GM21723 (cell line): ENCODE measurements around the gene ARL15.
"Not testable (repeated sequence)": the region's sequence is repeated elsewhere in the genome, so short reads cannot be mapped to it uniquely, and the experiment has no call there.

Experiments used
- ATAC-seq: cut with Tn5 transposase; IDR thresholded peaks from one replicate; pipeline ENCODE4 v1.9.1; 2021; ENCODE audit warnings: mild to moderate bottlenecking, moderate library complexity; ENCODE audit not compliant: unreplicated experiment

Gene ARL15

DNA sequence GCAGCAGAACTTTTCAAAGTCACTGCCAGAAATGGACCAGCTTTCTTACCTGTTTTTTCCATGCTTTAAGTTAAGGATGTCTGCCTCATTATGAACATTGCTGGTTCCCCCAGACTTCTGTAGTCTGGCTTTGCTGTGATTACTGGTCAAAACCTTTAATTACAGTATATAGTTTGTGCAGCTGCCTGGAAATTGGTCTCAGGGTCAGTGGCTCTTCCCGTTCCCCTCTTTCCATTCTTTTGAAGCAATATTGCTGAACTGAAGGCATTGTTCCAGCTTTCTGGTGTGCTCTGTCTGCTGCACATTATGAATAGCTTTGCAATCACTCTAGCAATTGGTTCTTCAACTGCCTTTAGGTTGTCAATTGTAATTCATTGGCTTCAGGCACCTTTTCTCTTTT is 206.5 kb downstream of the ARL15 start:
- no peak for ATAC-seq

DNA sequence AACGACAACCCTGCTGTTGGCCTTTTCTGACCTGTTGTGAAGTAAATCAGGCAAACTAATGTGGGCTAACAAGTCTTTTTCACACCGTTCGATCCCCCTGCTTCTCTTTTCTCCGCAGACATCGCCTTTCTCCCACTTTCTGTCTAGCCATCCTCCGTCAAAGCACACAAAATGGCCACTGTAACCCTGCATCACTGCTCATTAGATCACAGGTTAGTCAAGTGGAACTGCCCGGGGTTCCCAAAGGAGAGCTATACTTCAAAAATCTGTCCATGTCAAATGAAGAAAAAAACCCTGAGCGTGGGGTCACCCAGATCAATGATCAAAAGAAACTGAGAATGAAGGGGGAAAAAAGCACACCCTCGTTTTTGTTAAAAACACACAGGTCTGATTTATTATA is 212.1 kb downstream of the ARL15 start:
- ATAC-seq, result no peak

GRCh38 chr5:54095969-54096368 is 214.4 kb downstream of the ARL15 start:
- ATAC-seq, result no peak

DNA sequence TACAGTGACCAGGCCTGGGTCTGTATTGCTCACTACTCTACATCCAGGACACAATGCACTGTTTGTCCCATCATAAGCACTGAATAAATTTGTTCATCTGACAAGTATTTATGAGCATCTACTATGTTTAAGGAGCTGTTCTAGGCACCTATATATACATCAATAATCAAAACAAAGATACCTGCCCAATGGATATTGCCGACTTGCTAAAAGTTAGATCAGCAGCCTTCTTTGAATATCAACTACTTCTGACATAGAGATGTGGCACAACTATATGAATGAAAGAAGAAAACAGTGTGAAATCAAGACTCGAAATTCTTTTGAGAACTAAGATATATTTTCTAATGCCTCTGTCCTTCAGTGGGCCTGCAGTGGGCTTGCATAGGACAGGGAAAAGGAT is 215.7 kb downstream of the ARL15 start:
- no peak for ATAC-seq

DNA sequence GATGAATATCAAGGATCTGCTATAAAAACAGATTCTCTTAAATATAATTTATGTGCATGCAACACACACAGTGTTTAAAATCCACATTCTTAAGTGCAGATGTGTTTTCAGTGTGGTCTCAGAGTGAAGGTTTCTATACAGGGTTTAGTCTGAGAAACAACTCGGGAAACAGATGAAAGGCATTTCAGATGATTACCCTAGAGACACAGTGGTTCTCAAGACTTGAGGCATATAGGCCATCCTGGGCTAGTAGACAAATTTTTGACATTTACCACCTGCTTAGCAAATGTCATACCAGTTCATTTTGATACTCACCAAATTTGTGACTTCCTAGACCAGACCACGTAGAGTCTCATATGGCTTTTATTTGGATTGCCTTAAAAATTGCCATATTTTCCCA is 216.5 kb downstream of the ARL15 start:
- peak; percentile 60 for ATAC-seq

DNA sequence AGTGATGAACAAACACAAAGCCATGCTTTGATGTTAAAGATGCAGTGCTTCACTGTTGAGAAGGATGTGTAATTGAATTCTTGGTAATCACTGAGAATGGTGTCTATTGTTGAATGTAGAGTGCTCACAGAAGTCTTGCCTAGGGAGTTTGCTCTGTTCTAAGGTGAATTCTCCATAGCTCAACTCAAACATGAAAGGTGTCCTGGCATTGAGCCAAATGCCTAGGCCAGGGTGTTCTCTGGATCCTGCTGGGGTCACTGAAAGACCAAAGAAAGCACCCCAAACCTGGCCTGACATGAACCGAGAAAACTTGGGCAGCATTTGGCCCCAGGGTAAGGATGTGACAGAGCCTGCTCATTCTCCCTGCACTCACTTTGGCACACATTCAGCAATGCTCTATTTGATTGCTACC is 217.3 kb downstream of the ARL15 start:
- no peak for ATAC-seq

DNA sequence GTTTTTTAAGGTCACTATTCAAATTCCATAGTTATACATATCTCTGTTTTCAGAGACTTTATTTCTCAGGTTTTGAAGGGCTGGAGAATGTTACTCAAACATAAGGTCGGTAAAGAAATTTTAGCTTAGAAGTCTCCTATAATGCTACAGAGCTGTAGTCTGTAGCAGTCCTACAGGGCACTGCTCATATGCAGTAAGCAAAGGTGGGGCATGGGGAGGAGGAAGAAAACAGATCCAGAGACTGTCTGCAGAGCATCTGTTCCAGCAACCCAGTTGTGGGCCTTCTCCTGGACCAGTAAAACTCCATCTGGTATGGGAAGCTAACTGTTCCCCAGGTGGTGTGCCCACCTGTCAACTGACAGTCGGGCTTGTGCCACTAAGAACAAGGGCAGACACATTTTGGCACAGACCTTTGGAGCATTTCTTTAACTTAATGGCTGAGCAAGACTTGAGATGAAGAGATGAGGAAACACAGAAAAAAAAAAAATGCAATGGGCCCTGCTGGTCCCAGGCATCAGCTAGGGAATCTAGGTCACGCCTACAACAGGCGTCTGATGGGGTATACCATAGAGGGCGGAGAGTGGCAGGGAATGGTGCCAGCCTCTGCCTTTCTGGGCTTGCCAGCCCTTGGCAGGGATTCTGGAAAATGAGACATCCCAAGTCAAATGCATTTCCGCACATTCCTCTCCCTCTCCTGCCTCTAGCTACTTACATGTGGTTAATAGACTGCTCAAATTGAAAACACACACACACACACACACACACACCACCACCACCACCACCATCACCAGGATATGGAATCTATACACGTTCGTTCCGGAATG is 218.9 kb downstream of the ARL15 start:
- no peak for ATAC-seq

DNA sequence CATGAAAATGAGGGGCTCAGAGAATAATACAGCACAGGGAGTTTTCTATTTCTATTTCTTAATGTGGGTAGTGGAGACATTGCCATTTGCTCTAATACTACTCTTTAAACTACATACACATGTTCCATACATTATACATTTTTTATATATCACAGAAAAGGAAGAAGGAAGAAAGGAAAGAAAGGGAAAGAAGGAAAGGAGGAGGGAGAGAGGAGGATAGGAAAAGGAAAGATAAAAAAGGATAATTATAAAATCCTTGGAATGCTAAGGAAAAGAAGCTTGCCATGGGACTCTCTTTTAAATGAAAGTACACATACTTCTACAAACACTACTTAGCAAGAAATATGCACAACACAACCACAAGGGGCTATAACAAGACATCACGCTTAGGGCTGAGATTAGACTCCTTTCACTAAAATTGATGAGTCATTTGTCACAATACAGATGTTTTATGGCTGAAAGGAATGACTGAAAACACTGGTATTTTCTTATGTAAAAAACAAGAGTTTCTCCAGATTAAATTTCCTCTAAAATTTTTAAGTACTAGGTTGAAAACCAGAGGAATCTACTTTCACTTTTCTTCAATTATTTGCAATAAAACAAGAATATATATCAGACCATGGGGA is 219.8 kb downstream of the ARL15 start:
- ATAC-seq, result no peak

GRCh38 chr5:54088081-54088480 is 222.3 kb downstream of the ARL15 start:
- no peak for ATAC-seq

DNA sequence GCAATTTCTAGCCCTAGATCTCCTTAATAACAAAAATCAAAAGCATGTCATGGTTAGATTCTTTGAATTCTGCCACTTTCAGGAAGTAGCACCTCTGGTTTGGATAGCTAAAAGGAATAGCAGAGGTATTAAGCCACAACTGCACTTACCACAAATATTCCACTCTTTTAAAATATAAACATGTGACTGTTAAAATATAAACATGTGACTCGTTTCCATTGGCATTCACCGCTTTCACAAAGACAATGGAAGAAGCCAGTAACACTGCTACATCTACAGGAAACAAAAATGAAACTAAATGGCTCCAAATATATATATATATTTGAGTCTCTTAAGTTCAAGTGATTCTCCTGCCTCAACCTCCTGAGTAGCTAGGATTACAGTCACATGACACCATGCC is 222.9 kb downstream of the ARL15 start:
- ATAC-seq, result no peak

- ATAC-seq, result no peak
Measured at GRCh38 chr5:54086191-54086590, 224.2 kb downstream of the ARL15 start.

- no peak for ATAC-seq
Measured at GRCh38 chr5:54084696-54085095, 225.7 kb downstream of the ARL15 start.

GRCh38 chr5:54083851-54084250 is 226.5 kb downstream of the ARL15 start:
- no peak for ATAC-seq

DNA sequence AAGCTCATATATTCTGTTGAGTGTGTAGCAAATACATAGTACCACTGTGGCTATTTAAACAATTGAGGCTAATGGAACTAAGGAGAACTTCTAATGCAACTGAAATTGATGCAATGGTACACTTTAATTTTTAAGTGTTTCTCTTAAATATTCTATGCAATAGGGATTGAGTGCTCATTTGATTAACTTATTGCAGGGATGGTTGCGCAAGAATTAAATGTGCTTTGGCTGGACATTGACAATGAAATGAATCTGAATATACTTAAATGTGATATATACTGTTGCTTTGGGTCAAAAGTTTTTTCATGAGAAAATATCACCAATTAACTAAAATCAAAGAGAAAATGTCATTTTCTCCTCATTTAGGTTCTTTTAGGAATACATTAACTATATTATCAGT is 227.1 kb downstream of the ARL15 start:
- no peak for ATAC-seq

- no peak for ATAC-seq
Measured at GRCh38 chr5:54081415-54081814, 229.0 kb downstream of the ARL15 start.

GRCh38 chr5:54080831-54081230 is 229.5 kb downstream of the ARL15 start:
- no peak for ATAC-seq

GRCh38 chr5:54073735-54074134 is 236.6 kb downstream of the ARL15 start:
- ATAC-seq, result no peak

- no peak for ATAC-seq
Measured at GRCh38 chr5:54073131-54073530, 237.2 kb downstream of the ARL15 start.

- no peak for ATAC-seq
Measured at GRCh38 chr5:54066433-54066832, 243.9 kb downstream of the ARL15 start.

DNA sequence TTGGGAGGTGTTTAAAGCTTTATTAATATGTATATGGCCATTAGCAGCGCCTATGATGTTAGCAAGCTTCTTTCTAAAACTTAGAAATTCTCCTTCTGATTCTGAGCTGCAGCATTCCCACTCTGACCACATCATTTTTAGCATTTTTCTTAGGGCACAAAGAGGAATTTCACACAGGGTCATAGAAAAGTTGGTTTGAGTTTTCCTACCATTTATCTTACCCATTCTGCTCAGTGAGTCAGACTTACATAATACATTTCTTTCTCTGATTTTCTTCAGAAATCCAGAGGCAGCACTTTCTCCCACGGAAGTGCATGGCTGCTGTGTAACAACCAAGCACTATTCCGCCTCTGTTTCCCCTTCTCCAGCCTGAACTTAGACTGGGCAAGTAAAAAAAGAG is 246.6 kb downstream of the ARL15 start:
- no peak for ATAC-seq

DNA sequence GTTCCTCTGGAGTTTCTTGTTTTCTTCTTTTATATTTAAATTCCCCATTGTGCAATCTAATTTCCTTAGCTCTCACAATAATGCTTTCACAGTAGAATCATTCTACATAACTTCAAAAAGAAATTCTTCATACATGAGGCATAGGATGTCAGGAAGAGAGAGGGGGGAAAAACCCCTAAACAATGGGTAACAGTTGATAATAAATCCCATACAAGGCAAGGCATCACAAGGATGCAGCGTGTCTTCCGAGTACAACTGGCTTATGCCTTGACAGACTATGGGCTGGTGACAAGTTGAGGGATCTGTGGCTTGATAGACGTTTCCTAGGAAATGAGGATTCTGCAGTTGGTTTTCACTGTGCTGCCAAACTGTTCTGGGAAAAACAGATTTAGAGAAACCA is 247.4 kb downstream of the ARL15 start:
- ATAC-seq, result no peak

DNA sequence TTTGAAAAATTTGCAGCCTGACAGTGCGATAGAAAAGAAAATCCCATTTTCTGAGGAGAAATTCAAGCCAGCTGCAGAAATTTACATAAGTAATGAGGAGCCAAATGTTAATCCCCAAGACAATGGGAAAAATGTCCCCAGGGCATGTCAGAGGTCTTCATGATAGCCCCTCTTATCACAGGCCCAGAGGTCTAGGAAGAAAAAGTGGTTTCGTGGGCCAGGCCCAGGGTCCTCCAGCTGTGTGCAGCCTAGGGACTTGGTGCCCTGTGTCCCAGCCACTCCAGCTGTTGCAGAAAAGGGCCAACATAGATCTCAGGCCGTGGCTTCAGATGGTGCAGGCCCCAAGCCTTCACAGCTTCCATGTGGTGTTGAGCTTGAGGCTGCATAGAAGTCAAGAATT is 249.5 kb downstream of the ARL15 start:
- not testable (repeated sequence) for ATAC-seq

DNA sequence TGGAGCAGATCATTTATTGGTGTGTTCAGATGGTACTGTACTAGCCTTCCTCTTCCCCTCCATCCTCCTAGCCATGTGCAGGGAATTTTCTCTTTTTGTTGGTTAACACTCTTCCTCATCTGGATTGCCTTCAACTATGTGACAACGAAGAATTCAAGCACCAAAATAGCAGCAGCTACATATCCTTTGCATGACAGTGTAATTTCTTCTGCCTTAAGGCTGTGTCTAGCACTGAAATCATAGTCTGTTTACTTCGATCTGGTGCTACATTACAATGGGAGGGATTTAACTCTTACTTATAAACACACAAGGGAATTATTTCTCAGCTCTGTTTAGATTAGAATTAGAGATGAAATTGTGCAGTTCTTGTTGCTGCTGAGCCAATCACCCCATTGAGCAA is 260.4 kb downstream of the ARL15 start:
- no peak for ATAC-seq
